HepG2 (cell line): Measurements from ENCODE around the gene CKLF.

Experiments
- POLR2A ChIP-seq, 2 experiments: IDR thresholded peaks; 2 replicates each; pipeline ENCODE4 v1.6.1; 2011; ENCODE audit warnings: low read depth in 2 of 2, low read length in 2 of 2, mild to moderate bottlenecking in 1 of 2, moderate library complexity in 1 of 2; ENCODE audit not compliant: insufficient read depth in 1 of 2
- TF ChIP-seq, protein P1 (sequence below): IDR thresholded peaks from 2 replicates; pipeline ENCODE4 v1.6.1; 2016; ENCODE audit warnings: missing compliant biosample characterization, missing genetic modification reagents, borderline replicate concordance

DNA sequence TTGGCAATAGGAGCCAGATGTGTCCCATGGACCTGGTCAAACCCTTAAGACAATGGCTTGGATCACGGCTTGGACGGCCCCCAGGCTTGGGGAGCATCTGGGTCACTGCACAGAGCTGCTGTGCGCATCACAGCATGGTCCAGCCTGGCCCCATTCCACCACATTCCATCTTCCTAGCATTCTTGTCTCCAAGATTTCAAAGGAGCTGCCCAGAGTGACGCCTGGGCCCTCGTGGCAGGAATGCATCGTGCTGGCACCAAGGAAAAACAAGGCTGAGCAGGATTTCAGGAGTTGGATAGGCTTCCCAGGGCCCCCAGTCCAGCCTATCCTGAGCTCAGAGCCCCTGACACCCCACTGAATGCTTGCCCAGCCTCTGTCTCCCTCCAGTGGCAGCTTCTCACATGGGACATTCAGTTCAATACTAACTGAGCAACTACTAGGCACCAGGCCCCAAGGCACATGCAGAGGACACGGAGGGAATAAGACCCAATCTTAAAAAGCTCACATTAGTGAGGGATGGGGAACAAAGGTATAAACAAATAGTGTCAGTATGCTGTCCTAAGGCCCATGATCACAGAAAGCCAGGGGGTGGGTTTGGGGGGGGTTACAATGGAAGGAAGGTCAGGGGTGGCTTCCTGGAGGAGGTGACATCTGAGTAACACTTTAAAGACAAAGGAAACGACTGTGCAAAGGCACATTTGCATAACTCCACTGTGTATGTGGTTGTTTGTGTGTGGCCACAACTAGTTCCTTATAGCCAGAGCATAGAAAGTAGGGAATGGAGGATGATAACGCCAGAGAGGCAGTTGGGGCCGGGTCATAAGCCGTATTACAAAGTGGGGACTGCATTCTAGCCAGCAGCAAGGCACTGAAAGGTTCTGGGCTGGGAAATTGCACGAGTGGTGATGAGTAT lies 36.5 kb upstream of the CKLF start:
- TF ChIP-seq, protein P1, sequence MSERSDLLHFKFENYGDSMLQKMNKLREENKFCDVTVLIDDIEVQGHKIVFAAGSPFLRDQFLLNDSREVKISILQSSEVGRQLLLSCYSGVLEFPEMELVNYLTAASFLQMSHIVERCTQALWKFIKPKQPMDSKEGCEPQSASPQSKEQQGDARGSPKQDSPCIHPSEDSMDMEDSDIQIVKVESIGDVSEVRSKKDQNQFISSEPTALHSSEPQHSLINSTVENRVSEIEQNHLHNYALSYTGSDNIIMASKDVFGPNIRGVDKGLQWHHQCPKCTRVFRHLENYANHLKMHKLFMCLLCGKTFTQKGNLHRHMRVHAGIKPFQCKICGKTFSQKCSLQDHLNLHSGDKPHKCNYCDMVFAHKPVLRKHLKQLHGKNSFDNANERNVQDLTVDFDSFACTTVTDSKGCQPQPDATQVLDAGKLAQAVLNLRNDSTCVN (CRISPR knock-in tag), result no peak
- TF ChIP-seq POLR2A (IDR thresholded peaks at IDR 0.05; ENCODE audit: insufficient read depth in 1 of 2, low read depth in 2 of 2, low read length in 2 of 2), result no peak
